Esophagus muscularis mucosa (tissue), 4 donors: Measurements from ENCODE around the gene STARD8.

Experiments
- EP300 ChIP-seq: sonication (generic); formaldehyde crosslinking; IDR thresholded peaks from one replicate; pipeline ENCODE4 v1.6.1; 2017; ENCODE audit warnings: antibody characterized with exemption
- POLR2A ChIP-seq: fragments of 450-650 bp; IDR thresholded peaks from one replicate; pipeline ENCODE4 v1.6.1; 2017; ENCODE audit warnings: antibody characterized with exemption, moderate library complexity, mild to moderate bottlenecking, low read depth
- POLR2AphosphoS5 ChIP-seq, 2 donors: sonication (generic); formaldehyde crosslinking; IDR thresholded peaks; one replicate each; pipeline ENCODE4 v1.6.1; 2017; ENCODE audit warnings: antibody characterized with exemption in 2 of 2
- TF ChIP-seq, protein P1 (sequence below), 3 experiments: fragments of 200-600 bp in 2 of 3; fragments of 450-650 bp in 1 of 3; sonication (generic) in 2 of 3; IDR thresholded peaks; one replicate each; pipeline ENCODE4 v1.5.1; 2017 to 2019; ENCODE audit warnings: antibody characterized with exemption in 3 of 3, mild to moderate bottlenecking in 2 of 3, moderate library complexity in 1 of 3

DNA sequence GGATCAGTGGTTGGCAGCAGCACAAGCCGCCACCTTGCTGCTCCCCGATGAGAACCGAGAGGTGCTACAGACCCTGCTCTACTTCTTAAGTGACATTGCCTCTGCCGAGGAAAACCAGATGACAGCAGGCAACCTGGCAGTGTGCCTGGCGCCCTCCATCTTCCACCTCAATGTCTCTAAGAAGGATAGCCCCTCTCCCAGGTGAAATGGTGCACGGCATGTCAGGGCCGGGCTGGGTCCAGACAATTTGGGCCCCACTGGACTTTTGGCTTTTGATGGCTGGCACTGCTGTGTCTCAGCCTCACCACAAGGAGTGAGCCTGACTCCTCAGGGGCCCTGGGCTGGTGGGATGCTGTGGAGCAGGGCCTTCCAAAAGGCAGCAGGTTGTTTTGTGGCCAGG, 74.1 kb downstream of the STARD8 start:
- TF ChIP-seq, protein P1, sequence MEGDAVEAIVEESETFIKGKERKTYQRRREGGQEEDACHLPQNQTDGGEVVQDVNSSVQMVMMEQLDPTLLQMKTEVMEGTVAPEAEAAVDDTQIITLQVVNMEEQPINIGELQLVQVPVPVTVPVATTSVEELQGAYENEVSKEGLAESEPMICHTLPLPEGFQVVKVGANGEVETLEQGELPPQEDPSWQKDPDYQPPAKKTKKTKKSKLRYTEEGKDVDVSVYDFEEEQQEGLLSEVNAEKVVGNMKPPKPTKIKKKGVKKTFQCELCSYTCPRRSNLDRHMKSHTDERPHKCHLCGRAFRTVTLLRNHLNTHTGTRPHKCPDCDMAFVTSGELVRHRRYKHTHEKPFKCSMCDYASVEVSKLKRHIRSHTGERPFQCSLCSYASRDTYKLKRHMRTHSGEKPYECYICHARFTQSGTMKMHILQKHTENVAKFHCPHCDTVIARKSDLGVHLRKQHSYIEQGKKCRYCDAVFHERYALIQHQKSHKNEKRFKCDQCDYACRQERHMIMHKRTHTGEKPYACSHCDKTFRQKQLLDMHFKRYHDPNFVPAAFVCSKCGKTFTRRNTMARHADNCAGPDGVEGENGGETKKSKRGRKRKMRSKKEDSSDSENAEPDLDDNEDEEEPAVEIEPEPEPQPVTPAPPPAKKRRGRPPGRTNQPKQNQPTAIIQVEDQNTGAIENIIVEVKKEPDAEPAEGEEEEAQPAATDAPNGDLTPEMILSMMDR (IDR thresholded peaks at IDR 0.05): no peak
- no peak for TF ChIP-seq POLR2A
- TF ChIP-seq EP300: no peak
- TF ChIP-seq POLR2AphosphoS5 (IDR thresholded peaks at IDR 0.05): no peak
